ENCODE data around the gene ATP8A1. TPM values are rescaled to one million over a fixed set of nuclear protein-coding genes. Genes with fewer than 3 reads are reported as not detected.

Gene ATP8A1
- total and polyA plus RNA-seq, 2 of the 4 experiments (the other 2 are of a cell fraction), result 0.12 to 0.36 TPM

DNA sequence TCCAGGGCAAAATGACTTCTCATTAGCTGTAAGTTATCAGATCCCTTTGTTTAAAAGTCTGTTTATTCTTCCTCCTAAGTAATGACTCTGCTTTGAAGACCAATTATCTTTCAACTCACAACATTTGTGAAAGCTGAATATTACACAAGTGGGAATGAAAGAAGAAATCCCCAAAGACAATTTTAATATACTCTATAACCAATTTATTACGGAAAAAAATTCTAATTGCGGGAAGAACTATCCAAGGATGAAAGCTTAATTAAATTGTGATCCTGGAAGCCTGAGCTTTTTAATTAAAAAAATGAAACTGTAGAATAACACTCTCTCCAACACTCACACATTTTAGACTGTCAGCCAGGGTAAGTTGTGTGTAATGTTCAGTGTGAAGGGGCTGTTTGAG lies 275.2 kb downstream of the ATP8A1 start:
- H3K9me3 ChIP-seq (ENCODE audit: control insufficient read depth, insufficient read depth, low read length), result no peaks in the 10 kb centered on the region
- no TSS peak for BruUV-seq (replicated peaks)
- no peaks in the 10 kb centered on the region for H3K27me3 ChIP-seq (ENCODE audit: control insufficient read depth, insufficient read depth, low read length)
- H2AK9ac ChIP-seq (replicated peaks; ENCODE audit: low read depth, low read length, poor library complexity), result no peak overlapping the region
- POLR2A ChIA-PET (ENCODE audit: unreplicated experiment), result no interaction called here
- in situ Hi-C loops (cut with MboI; ENCODE audit: low sequenced_read_pairs) (no loop called here), dilution Hi-C loops (cut with HindIII; ENCODE audit: low sequenced_read_pairs, unreplicated experiment) (no loop called here), intact Hi-C loops (cut with micrococcal nuclease) (no loop called here)
- H2AFZ ChIP-seq (replicated peaks; ENCODE audit: low read length, poor library complexity), result no peak overlapping the region
- no peak for TF ChIP-seq FOS (IDR thresholded peaks at IDR 0.05; ENCODE audit: low read depth, low read length)
- no peak for TF ChIP-seq MAFK (IDR thresholded peaks at IDR 0.05; ENCODE audit: low read depth, low read length)
- no peak for TF ChIP-seq RAD21 (IDR thresholded peaks at IDR 0.05; ENCODE audit: low read length)
- TF ChIP-seq MXI1 (IDR thresholded peaks at IDR 0.05; ENCODE audit: borderline replicate concordance, low read depth, low read length), result no peak
- no peak for TF ChIP-seq NFE2L2 (IDR thresholded peaks at IDR 0.05; ENCODE audit: low read depth, low read length)
- no peak for TF ChIP-seq MAZ (IDR thresholded peaks at IDR 0.05; ENCODE audit: borderline replicate concordance, low read depth, low read length)
- no peak for TF ChIP-seq RCOR1 (IDR thresholded peaks at IDR 0.05; ENCODE audit: insufficient replicate concordance, low read length)
- TF ChIP-seq BHLHE40 (IDR thresholded peaks at IDR 0.05; ENCODE audit: low read depth, low read length), result no peak
- no peak overlapping the region for H3K4ac ChIP-seq (ENCODE audit: low read depth, low read length)
- H3K4me3 ChIP-seq (ENCODE audit: insufficient read depth, low read depth, low read length), result no peak overlapping the region
- no peak overlapping the region for H3K27ac ChIP-seq (ENCODE audit: insufficient read depth, low read length)
- H3K9ac ChIP-seq (ENCODE audit: low read depth, low read length), result no peak overlapping the region
- no peak overlapping the region for H3K56ac ChIP-seq (ENCODE audit: extremely low read depth, insufficient read depth, low read length)
- no CpG with 5 or more reads among the region's 2 CpGs for WGBS, 2 experiments (ENCODE audit: extremely low coverage in 2 of 2, insufficient read length in 1 of 2)
- ATAC-seq (ENCODE audit: low read depth), result no peak
- H2BK20ac ChIP-seq (ENCODE audit: low read depth, low read length), result no peak overlapping the region
- H4K5ac ChIP-seq (ENCODE audit: low read depth, low read length), result no peak overlapping the region; the same call in 1 of the 2 replicates
- H4K20me1 ChIP-seq (ENCODE audit: insufficient read depth, low read length), result no peaks in the 10 kb centered on the region
- no peaks in the 10 kb centered on the region for H3K79me1 ChIP-seq (ENCODE audit: low read depth in 1 of 2, low read length in 2 of 2)
- no peak overlapping the region for H2AK5ac ChIP-seq (ENCODE audit: low read depth, low read length)
- H2BK5ac ChIP-seq (ENCODE audit: low read depth, low read length, poor library complexity, severe bottlenecking), result no peak overlapping the region
- H2BK15ac ChIP-seq (ENCODE audit: low read depth, low read length), result no peak overlapping the region
- H3K14ac ChIP-seq (replicated peaks; ENCODE audit: low read depth, low read length), result no peak overlapping the region
- H2BK120ac ChIP-seq (ENCODE audit: low read depth, low read length), result no peak overlapping the region
- H3K4me2 ChIP-seq (ENCODE audit: low read depth, low read length), result no peak overlapping the region
- peak overlapping the region; percentile 47; the same call in 1 of the 2 replicates for H3K18ac ChIP-seq (ENCODE audit: low read depth, low read length)
- H3K4me1 ChIP-seq (ENCODE audit: control insufficient read depth, insufficient read depth, low read length), result peaks cover 7% of the 10 kb centered on the region; the same call in 1 of the 2 replicates
- no peak overlapping the region for H4K91ac ChIP-seq (ENCODE audit: insufficient read depth, low read depth, low read length)
- no peak overlapping the region for H3K23ac ChIP-seq (ENCODE audit: low read depth, low read length)
- H4K8ac ChIP-seq (ENCODE audit: low read depth in 2 of 2, low read length in 2 of 2), result no peak overlapping the region
- no peaks in the 10 kb centered on the region for H3K9me1 ChIP-seq (ENCODE audit: insufficient read depth, low read length)
- no peak for DNase-seq
- no peaks in the 10 kb centered on the region for H3K36me3 ChIP-seq (ENCODE audit: control insufficient read depth, insufficient read depth, low read length)
- CTCF ChIA-PET, result interaction anchor here (1.0 kb wide), 1 partner anchor 138 kb away, joined by 4 read pairs; no protein-coding TSS in a partner anchor

Data from IMR-90 (cell line).